Activated naive CD8-positive, alpha-beta T cell treated with anti-CD3 and anti-CD28 coated beads, Interleukin-2, amount 50 U/mL, for 24 hours (primary cell): ENCODE results near the gene PSMD13.
"Not testable (repeated sequence)": the region's sequence is repeated elsewhere in the genome, so short reads cannot be mapped to it uniquely, and the experiment has no call there.

ENCODE experiments used
- ATAC-seq: fragments of 150-1000 bp; cut with Tn5 transposase; one replicate; pipeline ENCODE4 v1.10.0; 2021
- DNase-seq: peaks from one replicate; pipeline ENCODE4 v3.0.0; 2021
- H3K27ac Mint-ChIP-seq: one replicate; pipeline ENCODE4 v1.8.0; 2021; ENCODE audit warnings: mild to moderate bottlenecking, mixed read lengths
- H3K27me3 Mint-ChIP-seq: one replicate; pipeline ENCODE4 v1.8.0; 2021; ENCODE audit warnings: mixed read lengths
- H3K36me3 Mint-ChIP-seq: one replicate; pipeline ENCODE4 v1.8.0; 2021; ENCODE audit warnings: low read depth, mixed read lengths
- H3K4me1 Mint-ChIP-seq: one replicate; pipeline ENCODE4 v1.8.0; 2021; ENCODE audit warnings: mixed read lengths
- H3K4me3 Mint-ChIP-seq: one replicate; pipeline ENCODE4 v1.8.0; 2021; ENCODE audit warnings: mild to moderate bottlenecking, moderate library complexity, mixed read lengths
- H3K9me3 Mint-ChIP-seq: one replicate; pipeline ENCODE4 v1.8.0; 2021; ENCODE audit warnings: mixed read lengths

Gene PSMD13

DNA sequence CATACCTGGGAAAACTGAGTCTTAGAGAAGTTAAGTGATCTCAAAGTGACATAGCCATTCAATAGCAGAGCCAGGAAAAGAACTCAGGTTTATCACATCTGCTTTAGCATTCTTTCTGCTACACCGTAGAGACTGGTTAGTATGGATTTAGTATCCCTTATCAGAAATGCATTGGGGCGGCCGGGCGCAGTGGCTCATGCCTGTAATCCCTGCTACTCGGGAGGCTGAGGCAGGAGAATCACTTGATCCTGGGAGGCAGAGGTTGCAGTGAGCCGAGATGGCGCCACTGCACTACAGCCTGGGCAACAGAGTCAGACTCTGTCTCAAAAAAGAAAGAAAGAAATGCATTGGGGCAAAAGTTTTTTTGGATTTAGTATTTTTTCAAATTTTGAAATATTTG lies 1.6 kb downstream of the PSMD13 start:
- peaks cover 49% of the 10 kb centered on the region for H3K36me3 Mint-ChIP-seq
- peak overlapping the region; percentile 97 for H3K27ac Mint-ChIP-seq
- DNase-seq, H3K9me3 Mint-ChIP-seq, H3K27me3 Mint-ChIP-seq, ATAC-seq: not testable (repeated sequence)
- peaks cover 61% of the 10 kb centered on the region for H3K4me1 Mint-ChIP-seq
- peak overlapping the region; percentile 93 for H3K4me3 Mint-ChIP-seq

- DNase-seq (no peak), ATAC-seq (no peak)
- no peaks in the 10 kb centered on the region for H3K9me3 Mint-ChIP-seq
- H3K27me3 Mint-ChIP-seq: no peaks in the 10 kb centered on the region
- H3K27ac Mint-ChIP-seq: peak overlapping the region; percentile 20
- peak overlapping the region; percentile 93 for H3K4me3 Mint-ChIP-seq
- H3K4me1 Mint-ChIP-seq: peaks cover 61% of the 10 kb centered on the region
- H3K36me3 Mint-ChIP-seq: peaks cover 66% of the 10 kb centered on the region
Observed at GRCh38 chr11:240315-240714, 3.5 kb downstream of the PSMD13 start.

DNA sequence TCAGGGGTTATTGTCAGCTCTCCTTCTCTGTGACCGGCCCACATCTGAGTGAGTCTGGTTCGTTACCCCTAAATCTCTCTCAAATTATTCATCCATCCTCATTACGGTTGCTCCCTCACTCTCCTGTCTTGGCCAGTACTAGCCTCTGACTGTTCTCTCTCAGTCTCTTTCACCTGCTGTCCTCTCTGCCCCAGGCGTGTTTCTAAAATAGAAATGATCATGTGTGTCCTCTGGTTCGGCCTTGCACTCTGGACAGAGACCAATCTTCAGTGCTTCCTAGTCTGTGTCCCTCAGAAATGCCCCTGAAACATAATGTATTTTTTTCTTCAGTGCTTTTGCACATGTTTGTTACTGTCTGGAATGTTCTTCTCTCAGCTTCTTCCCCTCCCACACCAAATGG lies 4.9 kb downstream of the PSMD13 start:
- Mint-ChIP-seq H3K36me3 (peaks cover 73% of the 10 kb centered on the region), H3K4me3 (peak overlapping the region; percentile 5), H3K27me3 (no peaks in the 10 kb centered on the region), H3K9me3 (no peaks in the 10 kb centered on the region), H3K4me1 (peaks cover 54% of the 10 kb centered on the region), H3K27ac (peak overlapping the region; percentile 60)
- ATAC-seq (no peak), DNase-seq (no peak)

GRCh38 chr11:244376-244775 lies 7.6 kb downstream of the PSMD13 start:
- no peaks in the 10 kb centered on the region for H3K27me3 Mint-ChIP-seq
- no peaks in the 10 kb centered on the region for H3K9me3 Mint-ChIP-seq
- H3K4me1 Mint-ChIP-seq: peaks cover 53% of the 10 kb centered on the region

GRCh38 chr11:249062-249461 lies 12.3 kb downstream of the PSMD13 start:
- ATAC-seq: peak; percentile 62
- Mint-ChIP-seq H3K27me3 (no peaks in the 10 kb centered on the region), H3K27ac (peak overlapping the region; percentile 29), H3K36me3 (peaks cover 75% of the 10 kb centered on the region), H3K4me3 (no peak overlapping the region), H3K4me1 (peaks cover 30% of the 10 kb centered on the region), H3K9me3 (no peaks in the 10 kb centered on the region)
- no peak for DNase-seq

More at GRCh38 chr11:244376-244775, 7.6 kb downstream of the PSMD13 start:
- H3K27ac Mint-ChIP-seq: peak overlapping the region; percentile 44
- ATAC-seq: no peak
- no peak for DNase-seq
- H3K4me3 Mint-ChIP-seq: no peak overlapping the region
- H3K36me3 Mint-ChIP-seq: peaks cover 85% of the 10 kb centered on the region

DNA sequence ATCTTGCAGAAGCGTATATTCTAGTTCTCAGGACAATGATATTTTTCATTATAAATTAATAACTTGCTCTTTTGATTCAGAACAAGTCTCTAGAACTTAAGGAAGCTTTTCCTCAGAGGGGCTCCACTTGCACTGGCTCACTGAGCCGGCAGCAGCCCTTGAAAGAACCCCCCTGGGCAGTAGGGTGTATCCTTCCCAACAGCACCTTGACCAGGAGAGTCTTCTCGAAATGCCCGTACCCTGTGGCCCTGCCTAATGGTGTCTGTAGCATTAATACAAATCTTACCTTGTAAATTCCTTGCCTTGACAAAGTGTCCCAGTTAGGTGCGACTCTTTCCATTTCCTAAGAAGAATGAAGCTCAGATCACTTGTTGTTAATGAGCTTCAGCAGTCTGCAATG lies 13.5 kb downstream of the PSMD13 start:
- no peaks in the 10 kb centered on the region for H3K9me3 Mint-ChIP-seq
- ATAC-seq: no peak
- H3K27me3 Mint-ChIP-seq: no peaks in the 10 kb centered on the region
- H3K4me1 Mint-ChIP-seq: peaks cover 25% of the 10 kb centered on the region
- peaks cover 65% of the 10 kb centered on the region for H3K36me3 Mint-ChIP-seq
- peak overlapping the region; percentile 33 for H3K27ac Mint-ChIP-seq
- H3K4me3 Mint-ChIP-seq: no peak overlapping the region
- no peak for DNase-seq

GRCh38 chr11:250740-251299 lies 14.0 kb downstream of the PSMD13 start:
- H3K4me1 Mint-ChIP-seq: peaks cover 23% of the 10 kb centered on the region
- peak overlapping the region; percentile 33 for H3K27ac Mint-ChIP-seq
- peak; percentile 81 for DNase-seq
- H3K4me3 Mint-ChIP-seq: no peak overlapping the region
- H3K27me3 Mint-ChIP-seq: no peaks in the 10 kb centered on the region
- ATAC-seq: peak; percentile 78
- no peaks in the 10 kb centered on the region for H3K9me3 Mint-ChIP-seq
- peaks cover 61% of the 10 kb centered on the region for H3K36me3 Mint-ChIP-seq

DNA sequence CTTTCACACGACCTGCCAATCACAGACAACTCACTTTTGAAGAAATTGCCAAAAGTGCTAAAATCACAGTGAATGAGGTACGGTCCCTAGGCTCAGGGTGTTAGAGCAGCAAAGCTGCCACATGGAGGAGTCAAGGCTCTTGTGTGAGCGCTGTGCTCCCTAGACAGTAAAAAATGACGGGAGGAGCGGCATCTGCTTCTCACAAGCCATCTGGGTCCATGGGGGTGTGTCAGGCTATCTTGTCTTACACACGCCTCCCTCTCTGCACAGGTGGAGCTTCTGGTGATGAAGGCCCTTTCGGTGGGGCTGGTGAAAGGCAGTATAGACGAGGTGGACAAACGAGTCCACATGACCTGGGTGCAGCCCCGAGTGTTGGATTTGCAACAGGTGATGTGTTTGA lies 14.8 kb downstream of the PSMD13 start:
- Mint-ChIP-seq H3K9me3 (no peaks in the 10 kb centered on the region), H3K4me1 (peaks cover 23% of the 10 kb centered on the region), H3K36me3 (peaks cover 56% of the 10 kb centered on the region), H3K27ac (no peak overlapping the region), H3K4me3 (no peak overlapping the region), H3K27me3 (no peaks in the 10 kb centered on the region)
- no peak for DNase-seq
- no peak for ATAC-seq

DNA sequence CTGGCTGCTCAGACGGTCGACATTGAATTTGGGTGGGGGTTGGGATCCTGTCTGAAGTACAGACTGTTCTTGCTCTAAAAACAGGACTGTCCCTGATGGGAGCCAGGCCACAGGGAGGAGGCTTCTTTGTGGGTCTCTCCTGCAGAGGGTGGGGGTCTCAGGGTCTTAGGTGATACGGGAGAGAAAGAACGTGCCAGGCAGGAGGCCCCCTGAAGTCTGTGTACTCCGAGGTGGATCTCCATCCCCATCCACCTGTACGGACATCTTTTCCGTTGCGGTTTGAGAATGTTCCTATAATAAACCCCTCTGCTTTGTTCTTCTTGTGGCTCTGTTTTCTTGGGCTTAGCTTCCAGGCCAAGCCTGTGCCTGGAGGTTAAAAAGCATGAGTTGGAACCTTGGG lies 15.9 kb downstream of the PSMD13 start:
- Mint-ChIP-seq H3K9me3 (no peaks in the 10 kb centered on the region), H3K4me3 (no peak overlapping the region), H3K36me3 (peaks cover 46% of the 10 kb centered on the region), H3K4me1 (peaks cover 26% of the 10 kb centered on the region), H3K27ac (no peak overlapping the region), H3K27me3 (no peaks in the 10 kb centered on the region)
- ATAC-seq: no peak
- DNase-seq: no peak

DNA sequence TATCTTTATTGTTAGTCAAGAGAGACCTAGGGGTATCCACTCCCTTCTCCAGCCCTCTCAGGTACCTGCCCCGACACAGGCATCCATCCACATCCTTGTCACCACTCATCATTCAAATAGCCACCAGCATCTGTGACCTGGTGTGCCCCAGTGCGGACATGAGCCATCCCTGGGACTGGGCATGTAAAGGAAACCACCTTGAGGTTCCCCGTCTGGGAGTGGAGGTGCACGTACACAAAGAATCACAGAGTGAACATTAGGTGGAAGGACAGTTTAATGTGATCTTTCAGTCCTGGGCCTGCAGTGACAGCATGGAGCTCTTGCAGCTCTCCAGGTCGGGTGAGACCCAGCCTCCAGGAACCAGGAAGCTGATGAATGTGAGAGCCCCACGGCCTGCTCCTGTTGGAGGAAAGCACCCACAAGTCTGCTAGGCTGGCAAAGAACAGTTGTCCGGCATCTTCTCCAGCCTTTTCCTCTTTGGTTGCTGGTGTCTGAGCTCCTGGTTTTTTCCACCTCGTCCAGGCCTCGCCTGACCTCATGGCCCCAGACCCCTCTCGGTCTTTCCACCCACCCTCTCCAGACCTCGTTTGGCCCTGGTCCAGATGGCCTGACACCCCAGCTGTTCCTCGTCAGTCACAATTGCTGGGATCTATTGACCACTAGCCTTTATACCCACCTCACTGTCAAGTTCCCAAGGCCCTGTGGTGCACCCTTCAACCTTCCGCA lies 16.5 kb downstream of the PSMD13 start:
- no peak overlapping the region for H3K27ac Mint-ChIP-seq
- ATAC-seq (no peak), DNase-seq (no peak)
- H3K27me3 Mint-ChIP-seq: no peaks in the 10 kb centered on the region
- H3K4me3 Mint-ChIP-seq: no peak overlapping the region
- H3K36me3 Mint-ChIP-seq: peaks cover 40% of the 10 kb centered on the region
- no peaks in the 10 kb centered on the region for H3K9me3 Mint-ChIP-seq
- peaks cover 22% of the 10 kb centered on the region for H3K4me1 Mint-ChIP-seq

GRCh38 chr11:253886-254270 lies 17.1 kb downstream of the PSMD13 start:
- peaks cover 34% of the 10 kb centered on the region for H3K36me3 Mint-ChIP-seq
- peaks cover 17% of the 10 kb centered on the region for H3K4me1 Mint-ChIP-seq
- H3K27ac Mint-ChIP-seq: no peak overlapping the region
- DNase-seq: no peak
- no peak for ATAC-seq
- no peaks in the 10 kb centered on the region for H3K27me3 Mint-ChIP-seq
- H3K4me3 Mint-ChIP-seq: no peak overlapping the region
- H3K9me3 Mint-ChIP-seq: no peaks in the 10 kb centered on the region

- H3K36me3 Mint-ChIP-seq: peaks cover 27% of the 10 kb centered on the region
- H3K27me3 Mint-ChIP-seq: no peaks in the 10 kb centered on the region
- no peak overlapping the region for H3K4me3 Mint-ChIP-seq
- peaks cover 14% of the 10 kb centered on the region for H3K4me1 Mint-ChIP-seq
- ATAC-seq: no peak
- no peaks in the 10 kb centered on the region for H3K9me3 Mint-ChIP-seq
- DNase-seq: no peak
- no peak overlapping the region for H3K27ac Mint-ChIP-seq
Observed at GRCh38 chr11:255176-255575, 18.4 kb downstream of the PSMD13 start.

DNA sequence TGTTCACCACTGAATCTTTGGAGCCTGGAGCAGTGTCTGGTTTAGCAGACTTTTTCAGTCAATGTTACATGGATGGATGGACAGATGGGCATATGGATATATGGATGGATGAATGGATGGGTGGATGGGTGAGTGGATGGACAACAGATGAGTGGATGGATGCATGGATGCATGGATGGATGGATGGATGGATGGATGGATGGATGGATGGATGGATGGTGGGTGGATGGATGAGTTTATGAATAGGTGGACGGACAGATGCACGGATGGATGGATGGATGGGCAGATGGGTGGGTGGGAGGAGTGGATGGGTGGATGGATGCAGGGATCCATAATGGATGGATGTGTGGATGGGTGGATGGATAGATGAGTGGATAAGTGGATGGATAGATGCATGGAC lies 19.0 kb downstream of the PSMD13 start:
- Mint-ChIP-seq H3K4me3 (no peak overlapping the region), H3K27me3 (no peaks in the 10 kb centered on the region), H3K9me3 (no peaks in the 10 kb centered on the region), H3K4me1 (peaks cover 9% of the 10 kb centered on the region), H3K27ac (no peak overlapping the region), H3K36me3 (peaks cover 22% of the 10 kb centered on the region)
- DNase-seq (no peak), ATAC-seq (no peak)

DNA sequence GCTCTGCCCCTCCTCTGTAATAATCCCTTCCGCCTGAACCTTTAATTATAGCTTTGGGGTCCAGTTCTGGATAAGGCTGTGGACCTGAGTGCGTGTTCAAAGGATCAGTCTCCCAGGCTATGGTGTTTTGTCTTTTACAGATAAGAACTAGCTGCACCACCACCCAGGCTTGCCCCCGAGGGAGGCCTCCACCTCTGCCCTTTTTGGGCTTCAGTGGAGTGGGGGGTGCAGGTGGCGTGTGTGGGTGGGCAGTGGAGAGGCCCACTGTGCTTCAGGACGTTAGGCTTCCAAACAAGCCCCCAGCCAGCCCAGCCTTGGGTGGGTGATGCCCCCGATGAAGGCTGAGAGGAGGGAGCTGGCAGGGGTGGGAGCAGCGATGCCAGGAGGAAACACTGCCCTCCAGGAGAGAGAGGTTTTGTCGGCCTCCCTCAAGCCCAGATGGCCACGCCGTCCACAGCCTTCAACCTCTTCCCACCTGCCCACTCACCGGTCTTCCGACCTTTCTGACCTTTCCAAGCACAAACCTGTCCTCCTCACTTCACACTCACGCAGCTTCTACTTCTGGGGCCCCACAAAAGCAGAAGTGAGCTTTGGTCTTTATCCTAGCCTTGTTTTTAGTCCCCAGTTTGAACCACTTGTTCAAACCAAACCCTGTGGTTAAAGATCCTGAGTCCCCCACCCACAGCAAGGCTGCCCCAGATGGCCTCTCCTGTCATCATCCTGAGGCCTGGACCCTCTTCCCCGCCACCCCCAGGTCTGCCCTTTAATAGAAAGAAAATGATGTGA lies 20.4 kb downstream of the PSMD13 start:
- Mint-ChIP-seq H3K4me1 (peaks cover 10% of the 10 kb centered on the region), H3K27me3 (no peaks in the 10 kb centered on the region), H3K9me3 (peaks cover 4% of the 10 kb centered on the region), H3K36me3 (peaks cover 11% of the 10 kb centered on the region), H3K4me3 (no peak overlapping the region), H3K27ac (no peak overlapping the region)
- ATAC-seq (no peak), DNase-seq (no peak)
